Skin epidermis (tissue), 12 donors: ENCODE data around the gene RAVER2.
"Not testable (repeated sequence)": the region's sequence is repeated elsewhere in the genome, so short reads cannot be mapped to it uniquely, and the experiment has no call there.

Source experiments
- H3K27ac ChIP-seq, 21 experiments: fragments of 200-600 bp; sonication (generic) in 11 of 21; one replicate each; pipeline ENCODE4 v1.5.0; 2020; ENCODE audit warnings: mild to moderate bottlenecking in 3 of 21, inconsistent platforms in 2 of 21, moderate library complexity in 2 of 21
- H3K4me3 ChIP-seq, 7 experiments: fragments of 200-600 bp; sonication (generic) in 2 of 7; one replicate each; pipeline ENCODE4 v1.5.0; 2020; ENCODE audit warnings: inconsistent platforms in 2 of 7, mild to moderate bottlenecking in 2 of 7, moderate library complexity in 1 of 7

Gene RAVER2

GRCh38 chr1:64745986-64746940 lies 1.4 kb downstream of the RAVER2 start:
- peak overlapping the region; percentile 53 to 85 (median 80) for H3K4me3 ChIP-seq
- H3K27ac ChIP-seq: peak overlapping the region in 11 of 21 experiments; percentile 50 to 88 (median 79)

DNA sequence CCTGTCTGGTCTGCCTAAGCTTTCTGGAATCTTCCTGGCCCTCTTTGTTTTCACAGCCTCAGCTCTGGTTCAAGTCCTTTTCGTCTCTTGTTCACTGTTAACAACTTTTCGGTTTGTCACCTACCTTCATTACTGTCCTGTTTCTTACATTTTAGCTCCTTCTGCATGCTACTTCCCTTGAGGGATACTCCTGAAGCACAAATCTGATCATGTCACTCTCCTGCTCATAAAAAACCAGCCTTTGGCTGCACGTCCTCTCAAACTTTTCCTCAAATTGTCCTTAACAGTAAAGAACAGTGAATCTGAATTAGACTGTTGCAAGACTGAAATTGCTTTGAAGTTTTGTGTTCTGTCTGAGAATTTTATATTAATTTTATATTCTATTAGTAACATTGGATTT lies 3.3 kb downstream of the RAVER2 start:
- H3K27ac ChIP-seq: no peak overlapping the region
- no peak overlapping the region for H3K4me3 ChIP-seq

DNA sequence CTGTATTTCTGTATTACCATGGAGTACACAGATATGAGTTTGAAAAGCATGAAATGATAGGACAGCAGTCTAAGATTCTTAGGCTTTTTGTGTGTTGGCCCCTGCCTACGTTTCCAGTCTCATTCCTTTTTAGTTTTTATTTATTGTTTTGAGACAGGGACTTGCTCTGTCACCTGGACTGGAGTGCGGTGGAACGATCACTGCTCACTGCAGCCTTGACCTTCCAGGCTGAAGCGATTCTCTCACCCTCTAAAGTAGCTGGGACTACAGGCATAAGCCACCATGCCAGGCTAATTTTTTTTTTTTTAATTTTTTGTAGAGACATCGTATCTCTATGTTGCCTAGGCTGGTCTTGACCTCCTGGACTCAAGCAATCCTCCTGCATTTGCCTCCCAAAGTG lies 3.8 kb downstream of the RAVER2 start:
- H3K4me3 ChIP-seq: no peak overlapping the region

GRCh38 chr1:64750092-64750491 lies 5.2 kb downstream of the RAVER2 start:
- Histone ChIP-seq H3K27ac (no peak overlapping the region), H3K4me3 (no peak overlapping the region)

More for the DNA sequence above, 3.8 kb downstream of the RAVER2 start:
- H3K27ac ChIP-seq: no peak overlapping the region

DNA sequence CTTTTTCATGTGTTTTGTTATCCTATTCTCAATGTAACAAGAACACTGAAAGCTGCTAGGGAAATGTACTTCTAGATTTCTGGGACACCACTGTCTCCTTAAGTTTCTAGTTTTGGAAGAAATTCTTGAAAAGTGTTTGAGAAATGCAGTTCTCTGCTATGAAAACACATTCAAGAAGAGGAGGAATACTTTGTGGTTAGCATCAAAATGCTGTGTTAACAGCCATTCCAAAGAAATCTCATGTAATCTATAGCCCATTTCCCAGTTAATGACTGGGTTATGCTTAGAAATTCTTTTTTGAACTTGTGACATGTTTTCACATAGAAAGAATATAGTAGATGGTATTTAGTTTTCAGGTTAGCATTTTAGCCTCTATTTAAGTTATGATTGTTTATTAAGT lies 6.0 kb downstream of the RAVER2 start:
- Histone ChIP-seq H3K27ac (no peak overlapping the region), H3K4me3 (no peak overlapping the region)

- Histone ChIP-seq H3K4me3 (no peak overlapping the region), H3K27ac (no peak overlapping the region)
Observed at GRCh38 chr1:64754173-64754572, 9.3 kb downstream of the RAVER2 start.

DNA sequence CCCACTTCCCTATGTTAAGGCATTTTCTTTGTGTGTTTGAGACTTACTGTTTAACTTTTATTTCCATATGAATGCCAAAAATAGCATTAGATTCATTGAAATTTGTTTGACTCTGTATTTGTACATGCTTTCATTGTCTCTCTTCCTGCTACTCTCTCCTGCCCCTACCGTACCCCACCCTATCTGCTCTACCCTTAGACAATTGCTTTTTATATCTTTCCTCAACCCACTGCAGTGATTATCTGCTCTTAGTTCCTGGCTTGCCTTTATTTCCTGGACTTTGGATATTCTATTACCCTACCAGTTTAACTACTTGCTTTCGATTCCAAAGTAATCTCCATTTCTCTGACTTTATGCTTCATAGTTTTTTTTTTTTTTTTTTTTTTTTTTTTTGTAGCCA lies 10.5 kb downstream of the RAVER2 start:
- Histone ChIP-seq H3K4me3 (no peak overlapping the region), H3K27ac (no peak overlapping the region)

DNA sequence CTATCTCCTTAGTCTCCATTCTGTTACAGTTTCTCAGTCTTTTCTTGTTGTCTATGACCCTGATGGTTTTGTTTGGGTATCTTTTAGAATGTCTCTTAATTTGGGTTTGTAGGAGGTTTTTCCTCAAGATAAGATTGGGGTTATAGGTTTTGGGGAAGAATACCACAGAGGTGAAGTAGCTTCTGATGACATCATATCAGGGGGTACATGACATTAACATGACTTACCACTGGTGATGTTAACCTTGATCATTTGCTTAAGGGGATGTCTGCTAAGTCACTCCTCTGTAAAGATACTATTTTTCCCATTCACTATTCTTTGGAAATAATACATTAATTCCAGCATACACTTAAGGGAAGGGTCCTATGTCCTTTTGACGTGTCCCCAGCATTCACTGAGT lies 11.9 kb downstream of the RAVER2 start:
- Histone ChIP-seq H3K4me3 (no peak overlapping the region), H3K27ac (no peak overlapping the region)

DNA sequence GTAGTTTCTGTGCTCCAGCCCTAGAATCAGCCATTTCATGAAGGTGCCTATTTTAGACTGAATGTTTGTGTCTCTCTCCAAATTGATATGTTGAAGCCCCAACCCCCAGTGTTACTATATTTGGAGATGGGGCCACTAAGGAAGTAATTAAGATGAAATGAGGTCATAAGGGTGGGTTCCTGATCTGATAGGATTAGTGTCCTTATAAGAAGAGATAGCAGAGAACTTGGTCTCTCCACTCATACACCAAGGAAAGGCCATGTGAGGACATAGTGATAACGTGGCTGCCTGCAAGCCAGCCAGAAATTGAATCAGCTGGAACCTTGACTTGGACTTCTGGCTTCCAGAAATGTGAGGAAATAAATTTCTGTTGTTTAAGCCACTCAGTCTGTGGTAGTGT lies 12.3 kb downstream of the RAVER2 start:
- no peak overlapping the region for H3K4me3 ChIP-seq
- H3K27ac ChIP-seq: no peak overlapping the region

- Histone ChIP-seq H3K4me3 (no peak overlapping the region), H3K27ac (no peak overlapping the region)
Observed at GRCh38 chr1:64758233-64758632, 13.4 kb downstream of the RAVER2 start.

GRCh38 chr1:64759968-64760367 lies 15.1 kb downstream of the RAVER2 start:
- H3K4me3 ChIP-seq: no peak overlapping the region

DNA sequence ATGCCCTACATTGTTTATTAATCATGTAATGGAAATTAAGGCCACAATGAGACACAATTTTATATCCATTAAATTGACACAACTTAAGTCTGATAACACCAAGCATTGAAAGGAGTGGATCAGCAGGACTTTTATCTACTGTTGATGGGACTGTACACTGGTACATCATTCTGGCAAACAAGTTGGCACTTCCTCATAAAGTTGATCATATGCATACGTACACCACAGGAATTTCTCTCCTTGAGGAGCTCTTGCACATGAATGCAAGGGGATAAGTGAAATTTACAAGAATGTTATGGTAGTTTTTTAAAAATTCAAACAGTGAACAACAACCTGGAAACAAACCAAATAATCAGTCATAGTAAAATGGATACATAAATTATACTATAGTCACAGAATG lies 20.1 kb downstream of the RAVER2 start:
- H3K27ac ChIP-seq: no peak overlapping the region
- H3K4me3 ChIP-seq: no peak overlapping the region

More at GRCh38 chr1:64759968-64760367, 15.1 kb downstream of the RAVER2 start:
- no peak overlapping the region for H3K27ac ChIP-seq

GRCh38 chr1:64765826-64766225 lies 21.0 kb downstream of the RAVER2 start:
- Histone ChIP-seq H3K27ac (no peak overlapping the region), H3K4me3 (no peak overlapping the region)

GRCh38 chr1:64766429-64766828 lies 21.6 kb downstream of the RAVER2 start:
- no peak overlapping the region for H3K27ac ChIP-seq
- H3K4me3 ChIP-seq: no peak overlapping the region

GRCh38 chr1:64769482-64769881 lies 24.6 kb downstream of the RAVER2 start:
- H3K27ac ChIP-seq: no peak overlapping the region
- no peak overlapping the region for H3K4me3 ChIP-seq

- H3K27ac ChIP-seq: no peak overlapping the region
- H3K4me3 ChIP-seq: no peak overlapping the region
Observed at GRCh38 chr1:64769971-64770370, 25.1 kb downstream of the RAVER2 start.

GRCh38 chr1:64773306-64773705 lies 28.4 kb downstream of the RAVER2 start:
- not testable (repeated sequence) for H3K4me3 ChIP-seq

DNA sequence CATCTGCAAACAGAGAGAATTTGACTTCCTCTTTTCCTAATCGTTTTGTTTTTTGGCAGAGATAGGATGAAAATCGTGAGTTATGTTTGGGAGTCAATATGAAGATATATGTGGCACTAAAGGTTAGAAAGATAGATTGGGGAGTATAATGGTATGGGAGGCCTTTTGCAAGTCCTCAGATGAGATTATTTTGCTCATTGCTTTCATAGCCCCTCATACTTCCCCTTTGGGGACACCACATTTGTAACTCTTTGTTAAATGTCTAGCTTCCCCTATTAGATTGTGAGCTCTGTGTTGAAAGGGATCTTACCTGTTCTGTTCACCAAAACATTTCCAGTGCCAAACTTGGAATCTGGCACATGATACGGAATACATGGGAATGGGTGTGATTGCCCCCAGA lies 30.2 kb downstream of the RAVER2 start:
- H3K4me3 ChIP-seq: no peak overlapping the region
- H3K27ac ChIP-seq: no peak overlapping the region

More at GRCh38 chr1:64773306-64773705, 28.4 kb downstream of the RAVER2 start:
- not testable (repeated sequence) for H3K27ac ChIP-seq

DNA sequence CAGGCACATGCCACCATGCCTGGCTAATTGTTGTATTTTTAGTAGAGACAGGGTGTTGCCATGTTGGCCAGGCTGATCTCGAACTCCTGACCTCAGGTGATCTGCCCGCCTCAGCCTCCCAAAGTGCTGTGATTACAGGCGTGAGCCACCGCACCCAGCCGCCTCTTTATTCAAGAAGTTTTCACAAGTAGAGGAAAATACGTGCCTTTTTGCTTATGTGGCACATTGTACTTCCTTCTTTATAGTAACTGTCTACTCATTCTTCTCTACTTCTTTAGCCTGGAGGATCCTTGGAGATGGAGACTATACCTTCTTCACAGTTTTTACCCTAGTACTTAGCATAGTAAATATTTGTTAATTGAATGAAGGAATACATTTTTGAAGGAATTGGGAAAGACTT lies 37.2 kb downstream of the RAVER2 start:
- H3K4me3 ChIP-seq, H3K27ac ChIP-seq: not testable (repeated sequence)

DNA sequence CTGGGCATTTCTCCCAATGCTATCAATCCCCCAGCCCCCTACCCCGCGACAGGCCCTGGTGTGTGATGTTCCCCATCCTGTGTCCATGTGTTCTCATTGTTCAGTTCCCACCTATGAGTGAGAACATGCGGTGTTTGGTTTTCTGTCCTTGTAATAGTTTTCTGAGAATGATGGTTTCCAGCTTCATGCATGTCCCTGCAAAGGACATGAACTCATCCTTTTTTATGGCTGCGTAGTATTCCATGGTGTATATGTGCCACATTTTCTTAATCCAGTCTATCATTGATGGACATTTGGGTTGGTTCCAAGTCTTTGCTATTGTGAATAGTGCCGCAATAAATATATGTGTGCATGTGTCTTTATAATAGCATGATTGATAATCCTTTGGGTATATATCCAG lies 38.0 kb downstream of the RAVER2 start:
- not testable (repeated sequence) for H3K4me3 ChIP-seq, H3K27ac ChIP-seq

DNA sequence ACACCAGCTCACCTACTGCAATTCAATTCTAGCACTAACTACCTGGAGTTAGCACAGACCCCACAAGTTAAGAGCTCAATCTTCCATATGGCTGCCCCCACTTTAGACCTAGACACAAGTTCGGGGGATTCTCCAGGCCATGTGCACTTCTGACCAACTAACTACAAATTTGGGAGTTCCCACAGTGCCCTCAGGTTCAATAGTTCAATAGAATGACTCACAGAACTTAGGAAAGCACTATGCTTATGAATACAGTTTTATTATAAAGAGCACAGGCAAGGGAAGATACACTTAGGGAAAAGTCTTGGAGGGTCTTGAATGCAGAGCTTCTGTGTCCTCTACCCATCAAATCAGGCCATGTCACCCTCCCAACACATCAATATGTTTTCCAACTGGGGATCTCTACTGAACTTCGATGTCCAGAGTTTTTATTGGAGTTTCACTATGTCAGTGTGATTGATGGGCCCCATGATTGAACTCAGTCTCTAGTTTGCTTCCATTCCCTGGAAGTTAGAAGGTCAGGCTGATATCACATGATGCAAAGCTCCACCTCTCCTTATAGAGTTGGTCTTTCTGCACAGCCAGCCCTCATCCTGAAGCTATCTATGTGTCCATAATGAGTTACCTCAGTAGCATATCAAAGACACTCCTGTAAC lies 46.1 kb downstream of the RAVER2 start:
- no peak overlapping the region for H3K27ac ChIP-seq
- H3K4me3 ChIP-seq: no peak overlapping the region
